ENCODE data around the gene DDIT4. TPM values are rescaled to one million over a fixed set of nuclear protein-coding genes. Genes with fewer than 3 reads are reported as not detected.
"Not testable (repeated sequence)": the region's sequence is repeated elsewhere in the genome, so short reads cannot be mapped to it uniquely, and the experiment has no call there.

The DDIT4 gene
- total and polyA plus RNA-seq, 2 experiments from 2014 or later, result 114 to 136 TPM

DNA sequence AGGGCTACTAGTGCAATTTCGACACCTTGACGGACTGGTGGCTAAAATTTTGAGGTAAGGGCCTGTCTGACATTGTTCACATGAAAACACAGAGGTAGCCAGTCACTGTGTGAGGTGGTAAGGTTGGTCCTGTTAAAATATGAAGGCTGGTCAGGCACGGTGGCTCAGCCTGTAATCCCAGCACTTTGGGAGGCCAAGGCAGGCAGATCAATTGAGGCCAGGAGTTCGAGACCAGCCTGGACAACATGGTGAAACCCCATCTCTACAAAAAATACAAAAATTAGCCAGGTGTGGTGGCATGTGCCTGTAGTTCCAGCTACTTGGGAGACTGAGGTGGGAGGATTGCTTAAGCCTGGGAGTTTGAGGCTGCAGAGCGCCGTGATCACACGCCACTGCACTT is 34.0 kb downstream of the DDIT4 start:
- not testable (repeated sequence) for H2AFZ ChIP-seq; H3K36me3 ChIP-seq (ENCODE audit: insufficient read depth); DNase-seq (ENCODE audit: low spot score); H3K27me3 ChIP-seq (ENCODE audit: insufficient read depth); H3K4me3 Mint-ChIP-seq; H3K4me3 ChIP-seq; H3K36me3 Mint-ChIP-seq (ENCODE audit: low read depth); H3K9me2 ChIP-seq (ENCODE audit: insufficient read depth); H3K9me3 Mint-ChIP-seq; ATAC-seq; H3K4me2 ChIP-seq; H4K20me1 ChIP-seq (replicated peaks; ENCODE audit: insufficient read depth); H3K27ac Mint-ChIP-seq; H3K27ac ChIP-seq (ENCODE audit: low read depth); H3K79me2 ChIP-seq (replicated peaks; ENCODE audit: insufficient read depth); H3F3A ChIP-seq (replicated peaks; ENCODE audit: low read depth)
- Mint-ChIP-seq H3K4me1 (peaks cover 18% of the 10 kb centered on the region), H3K27me3 (ENCODE audit: insufficient read depth, low read depth, poor library complexity) (peaks cover 14% of the 10 kb centered on the region)
- H3K4me1 ChIP-seq (ENCODE audit: insufficient read depth), result peaks cover 14% of the 10 kb centered on the region

DNA sequence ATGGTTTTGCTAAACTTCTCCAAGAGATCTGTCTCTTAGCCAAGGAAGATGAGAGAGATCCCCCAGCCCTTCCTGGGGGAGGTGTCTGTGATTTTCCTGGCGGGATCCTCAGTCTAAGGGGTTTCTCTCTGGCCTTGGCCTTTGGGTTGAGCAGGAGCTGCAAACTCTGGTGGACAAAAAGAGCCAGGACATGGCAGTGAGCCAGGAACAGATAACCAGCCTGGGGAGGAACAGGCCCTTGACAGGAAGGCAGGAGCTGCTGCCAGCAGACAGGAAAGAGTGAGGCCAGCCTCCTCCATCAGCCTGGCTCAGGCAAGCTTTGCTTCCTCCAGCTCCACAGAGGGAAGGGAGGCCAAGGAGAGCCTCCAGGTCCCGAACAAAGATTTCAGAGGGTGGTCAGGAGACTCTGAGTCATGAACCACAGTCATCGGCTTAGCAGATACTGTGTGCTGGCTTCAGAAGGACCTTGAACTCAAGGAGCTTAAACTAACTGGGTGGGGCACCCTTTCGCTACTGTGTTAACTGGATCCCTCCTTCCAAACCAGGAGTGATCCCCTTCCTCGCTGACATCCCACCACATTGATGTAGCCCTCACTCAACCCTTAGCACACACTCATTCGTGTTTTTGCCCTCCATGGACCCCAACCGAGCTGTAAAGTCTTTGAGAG is 34.7 kb downstream of the DDIT4 start:
- H3K4me1 ChIP-seq (ENCODE audit: insufficient read depth), result peaks cover 14% of the 10 kb centered on the region
- TF ChIP-seq CREB1 (CRISPR knock-in tag; IDR thresholded peaks at IDR 0.05; ENCODE audit: low read depth) (no peak), STAT1 (IDR thresholded peaks at IDR 0.05; ENCODE audit: unreplicated experiment) (no peak), ZNF331 (CRISPR knock-in tag; IDR thresholded peaks at IDR 0.05; ENCODE audit: low read depth) (no peak)
- Mint-ChIP-seq H3K27ac (no peak overlapping the region), H3K9me3 (no peaks in the 10 kb centered on the region), H3K4me1 (peaks cover 18% of the 10 kb centered on the region), H3K27me3 (ENCODE audit: insufficient read depth, low read depth, poor library complexity) (peaks cover 14% of the 10 kb centered on the region), H3K4me3 (no peak overlapping the region), H3K36me3 (ENCODE audit: low read depth) (no peaks in the 10 kb centered on the region)
- no peak overlapping the region for H3K4me3 ChIP-seq
- ATAC-seq, result no peak
- H3K27ac ChIP-seq (ENCODE audit: low read depth), result no peak overlapping the region
- H3F3A ChIP-seq (replicated peaks; ENCODE audit: low read depth), result no peaks in the 10 kb centered on the region
- H3K4me2 ChIP-seq, result no peak overlapping the region
- DNase-seq (ENCODE audit: low spot score), result no peak
- no peaks in the 10 kb centered on the region for H4K20me1 ChIP-seq (replicated peaks; ENCODE audit: insufficient read depth)
- 0 out of 2 replicates have a peak overlapping the region, but pooled peaks have one; percentile 88 for H2AFZ ChIP-seq
- no peaks in the 10 kb centered on the region for H3K9me2 ChIP-seq (ENCODE audit: insufficient read depth)
- H3K27me3 ChIP-seq (ENCODE audit: insufficient read depth), result no peaks in the 10 kb centered on the region
- H3K79me2 ChIP-seq (replicated peaks; ENCODE audit: insufficient read depth), result no peaks in the 10 kb centered on the region
- no peaks in the 10 kb centered on the region for H3K36me3 ChIP-seq (ENCODE audit: insufficient read depth)

DNA sequence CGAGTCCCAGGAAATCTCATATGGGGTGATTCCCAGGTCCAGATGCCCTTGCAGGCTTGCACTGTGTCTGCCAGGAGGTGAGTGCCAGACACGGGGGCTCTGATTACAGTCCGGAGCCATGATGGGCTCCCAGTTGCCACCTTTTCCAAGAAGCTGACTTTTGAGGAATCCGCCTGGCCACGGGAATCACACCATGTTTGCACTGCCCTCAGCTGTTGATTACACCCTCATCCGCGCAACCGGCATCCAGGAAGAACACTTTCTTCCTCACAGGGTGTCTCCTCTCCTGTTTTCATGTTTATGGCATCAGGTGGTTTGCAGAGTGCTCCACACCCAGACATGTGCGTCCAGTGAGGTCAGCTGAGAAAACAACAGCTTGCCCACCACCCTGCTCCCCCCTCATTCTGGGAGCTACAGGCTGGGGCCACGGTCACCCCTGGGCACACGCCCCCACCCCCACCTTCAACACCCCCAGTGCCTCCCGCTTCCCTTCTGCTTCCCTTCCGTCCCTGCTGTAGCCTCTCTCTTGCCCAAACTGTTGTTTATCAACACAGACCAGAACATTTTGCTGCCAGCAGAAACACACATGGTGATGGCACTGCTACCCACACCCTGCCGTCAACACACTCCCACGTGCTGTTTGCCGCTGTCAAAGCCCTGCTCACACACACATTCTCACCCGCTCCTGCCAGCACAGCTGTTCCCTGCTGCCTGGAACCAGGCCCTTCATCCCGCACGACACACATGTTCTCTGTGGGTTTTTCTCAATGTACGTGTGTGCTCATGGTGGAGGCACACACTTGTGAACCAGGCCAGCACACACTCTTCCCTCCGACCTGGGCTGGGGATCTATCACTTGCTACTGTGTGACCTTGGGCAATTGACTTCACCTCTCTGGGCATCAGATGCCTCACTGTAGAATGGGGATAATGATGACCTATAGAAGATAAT is 35.8 kb downstream of the DDIT4 start:
- Mint-ChIP-seq H3K9me3 (no peaks in the 10 kb centered on the region), H3K36me3 (ENCODE audit: low read depth) (no peaks in the 10 kb centered on the region), H3K4me3 (no peak overlapping the region; the same call in 2 of the 3 replicates), H3K27me3 (ENCODE audit: insufficient read depth, low read depth, poor library complexity) (peaks cover 14% of the 10 kb centered on the region), H3K27ac (peak overlapping the region; percentile 10; the same call in 1 of the 2 replicates), H3K4me1 (peaks cover 18% of the 10 kb centered on the region)
- no peak overlapping the region for H3K4me3 ChIP-seq
- ATAC-seq (peak; percentile 11; the same call in 1 of the 3 replicates), DNase-seq (ENCODE audit: low spot score) (no peak)
- H4K20me1 ChIP-seq (replicated peaks; ENCODE audit: insufficient read depth), result no peaks in the 10 kb centered on the region
- H3F3A ChIP-seq (replicated peaks; ENCODE audit: low read depth), result no peaks in the 10 kb centered on the region
- H3K27ac ChIP-seq (ENCODE audit: low read depth), result no peak overlapping the region
- H2AFZ ChIP-seq, result peak overlapping the region; percentile 88
- no peaks in the 10 kb centered on the region for H3K27me3 ChIP-seq (ENCODE audit: insufficient read depth)
- peaks cover 14% of the 10 kb centered on the region for H3K4me1 ChIP-seq (ENCODE audit: insufficient read depth)
- H3K79me2 ChIP-seq (replicated peaks; ENCODE audit: insufficient read depth), result no peaks in the 10 kb centered on the region
- H3K4me2 ChIP-seq, result peak overlapping the region; percentile 66
- no peaks in the 10 kb centered on the region for H3K9me2 ChIP-seq (ENCODE audit: insufficient read depth)
- H3K36me3 ChIP-seq (ENCODE audit: insufficient read depth), result no peaks in the 10 kb centered on the region
- no peak for TF ChIP-seq NANOG (IDR thresholded peaks at IDR 0.05; ENCODE audit: borderline replicate concordance)
- no peak for TF ChIP-seq CREB1 (CRISPR knock-in tag; IDR thresholded peaks at IDR 0.05; ENCODE audit: low read depth)
- no peak for TF ChIP-seq ZNF331 (CRISPR knock-in tag; IDR thresholded peaks at IDR 0.05; ENCODE audit: low read depth)
- TF ChIP-seq, protein P1, sequence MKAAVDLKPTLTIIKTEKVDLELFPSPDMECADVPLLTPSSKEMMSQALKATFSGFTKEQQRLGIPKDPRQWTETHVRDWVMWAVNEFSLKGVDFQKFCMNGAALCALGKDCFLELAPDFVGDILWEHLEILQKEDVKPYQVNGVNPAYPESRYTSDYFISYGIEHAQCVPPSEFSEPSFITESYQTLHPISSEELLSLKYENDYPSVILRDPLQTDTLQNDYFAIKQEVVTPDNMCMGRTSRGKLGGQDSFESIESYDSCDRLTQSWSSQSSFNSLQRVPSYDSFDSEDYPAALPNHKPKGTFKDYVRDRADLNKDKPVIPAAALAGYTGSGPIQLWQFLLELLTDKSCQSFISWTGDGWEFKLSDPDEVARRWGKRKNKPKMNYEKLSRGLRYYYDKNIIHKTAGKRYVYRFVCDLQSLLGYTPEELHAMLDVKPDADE (IDR thresholded peaks at IDR 0.05), result no peak
- no peak for TF ChIP-seq ZNF114 (CRISPR knock-in tag; IDR thresholded peaks at IDR 0.05)
- no peak for TF ChIP-seq EZH2phosphoT487 (IDR thresholded peaks at IDR 0.05; ENCODE audit: unreplicated experiment)
- TF ChIP-seq STAT1 (IDR thresholded peaks at IDR 0.05; ENCODE audit: unreplicated experiment), result no peak

All from GM23338 (cell line).